DOHH2 (cell line): ENCODE measurements around the gene CUEDC1.

Experiments
- H3F3A ChIP-seq: fragments of 200-600 bp; sonication (generic), shearing (Covaris generic); 2 replicates; pipeline ENCODE4 v1.6.0; 2016; ENCODE audit warnings: antibody characterized with exemption, mild to moderate bottlenecking; ENCODE audit not compliant: control insufficient read depth, insufficient read depth
- H3K27ac ChIP-seq: fragments of 200-600 bp; sonication (generic); 2 replicates; pipeline ENCODE4 v1.5.1; 2014; ENCODE audit warnings: low read depth, mild to moderate bottlenecking, low read length, moderate library complexity
- H3K27me3 ChIP-seq: fragments of 200-600 bp; sonication (generic); 2 replicates; pipeline ENCODE4 v1.6.1; 2014; ENCODE audit warnings: mild to moderate bottlenecking, low read length, mixed read lengths; ENCODE audit not compliant: control insufficient read depth
- H3K36me3 ChIP-seq: fragments of 200-600 bp; sonication (generic); 2 replicates; pipeline ENCODE4 v1.6.1; 2014; ENCODE audit warnings: mild to moderate bottlenecking, low read length, moderate library complexity, mixed read lengths; ENCODE audit not compliant: control insufficient read depth
- H3K4me1 ChIP-seq: fragments of 200-600 bp; sonication (generic); 2 replicates; pipeline ENCODE4 v1.6.1; 2014; ENCODE audit warnings: mild to moderate bottlenecking, low read length, mixed read lengths; ENCODE audit not compliant: control insufficient read depth
- H3K4me2 ChIP-seq: fragments of 200-600 bp; sonication (generic); 2 replicates; pipeline ENCODE4 v1.6.0; 2014; ENCODE audit warnings: mild to moderate bottlenecking, low read length, moderate library complexity
- H3K4me3 ChIP-seq: fragments of 200-600 bp; sonication (generic); 2 replicates; pipeline ENCODE4 v1.5.1; 2014; ENCODE audit warnings: mild to moderate bottlenecking, low read length, mixed read lengths
- H3K79me2 ChIP-seq: fragments of 200-600 bp; sonication (generic); 2 replicates; pipeline ENCODE4 v1.6.1; 2014; ENCODE audit warnings: mild to moderate bottlenecking, low read length, mixed read lengths; ENCODE audit not compliant: control insufficient read depth
- H3K9me2 ChIP-seq: fragments of 200-600 bp; sonication (generic); replicated peaks from 2 replicates; pipeline ENCODE4 v1.6.1; 2014; ENCODE audit warnings: mild to moderate bottlenecking, low read length, mixed read lengths; ENCODE audit not compliant: control insufficient read depth
- H3K9me3 ChIP-seq: fragments of 200-600 bp; sonication (generic); 2 replicates; pipeline ENCODE4 v1.6.1; 2014; ENCODE audit warnings: antibody characterized with exemption, low read length, mixed read lengths; ENCODE audit not compliant: control insufficient read depth, insufficient read depth
- H4K20me1 ChIP-seq: fragments of 200-600 bp; sonication (generic); 2 replicates; pipeline ENCODE4 v1.6.0; 2014; ENCODE audit warnings: low read depth, mild to moderate bottlenecking, antibody characterized with exemption, low read length, moderate library complexity; ENCODE audit not compliant: control insufficient read depth, insufficient read depth
- CTCF ChIP-seq: fragments of 200-600 bp; sonication (generic); IDR thresholded peaks from one replicate; pipeline ENCODE4 v1.5.1; 2014; ENCODE audit warnings: antibody characterized with exemption, mild to moderate bottlenecking, low read depth, low read length; ENCODE audit not compliant: poor library complexity, severe bottlenecking
- EZH2phosphoT487 ChIP-seq: fragments of 200-600 bp; sonication (generic); IDR thresholded peaks from 2 replicates; pipeline ENCODE4 v1.6.1; 2017; ENCODE audit warnings: borderline replicate concordance, mild to moderate bottlenecking, antibody characterized with exemption, low read length, moderate library complexity, mixed read lengths

The CUEDC1 gene

GRCh38 chr17:57885148-57885915 is 69.9 kb downstream of the CUEDC1 start:
- H3K4me3 ChIP-seq = no peak overlapping the region
- H3K27ac ChIP-seq = no peak overlapping the region
- H3K27me3 ChIP-seq = peaks cover 42% of the 10 kb centered on the region
- no peaks in the 10 kb centered on the region for H3K36me3 ChIP-seq
- no peaks in the 10 kb centered on the region for H3F3A ChIP-seq
- H3K9me2 ChIP-seq = no peaks in the 10 kb centered on the region
- H3K9me3 ChIP-seq = no peaks in the 10 kb centered on the region
- H4K20me1 ChIP-seq = no peaks in the 10 kb centered on the region
- no peaks in the 10 kb centered on the region for H3K4me1 ChIP-seq
- H3K79me2 ChIP-seq = no peaks in the 10 kb centered on the region
- H3K4me2 ChIP-seq = no peak overlapping the region
- TF ChIP-seq EZH2phosphoT487 (no peak), CTCF (no peak)

- no peak for TF ChIP-seq EZH2phosphoT487
- TF ChIP-seq CTCF = no peak
Measured at GRCh38 chr17:57881783-57882351, 73.3 kb downstream of the CUEDC1 start.

GRCh38 chr17:57881143-57881542 is 74.1 kb downstream of the CUEDC1 start:
- Histone ChIP-seq H3F3A (no peaks in the 10 kb centered on the region), H3K27ac (no peak overlapping the region), H3K27me3 (peaks cover 34% of the 10 kb centered on the region), H4K20me1 (no peaks in the 10 kb centered on the region), H3K4me2 (no peak overlapping the region), H3K9me3 (no peaks in the 10 kb centered on the region), H3K9me2 (no peaks in the 10 kb centered on the region), H3K4me3 (no peak overlapping the region), H3K4me1 (peaks cover 9% of the 10 kb centered on the region), H3K36me3 (no peaks in the 10 kb centered on the region), H3K79me2 (no peaks in the 10 kb centered on the region)
- no peak for TF ChIP-seq CTCF
- no peak for TF ChIP-seq EZH2phosphoT487

More at GRCh38 chr17:57881783-57882351, 73.3 kb downstream of the CUEDC1 start:
- H3K9me3 ChIP-seq = no peaks in the 10 kb centered on the region
- H3K9me2 ChIP-seq = no peaks in the 10 kb centered on the region
- no peak overlapping the region for H3K4me3 ChIP-seq
- H3K36me3 ChIP-seq = no peaks in the 10 kb centered on the region
- H3K4me2 ChIP-seq = no peak overlapping the region
- no peaks in the 10 kb centered on the region for H3K79me2 ChIP-seq
- H3K27ac ChIP-seq = no peak overlapping the region
- H3K27me3 ChIP-seq = peaks cover 37% of the 10 kb centered on the region
- no peaks in the 10 kb centered on the region for H4K20me1 ChIP-seq
- H3K4me1 ChIP-seq = peaks cover 1% of the 10 kb centered on the region
- H3F3A ChIP-seq = no peaks in the 10 kb centered on the region
